UCSD-AML1 (cell line): ENCODE results near the gene NDUFS5.
"Not testable (repeated sequence)": the region's sequence is repeated elsewhere in the genome, so short reads cannot be mapped to it uniquely, and the experiment has no call there.

Source experiments
- DNase-seq: peaks from one replicate; lab custom pipeline; 2025; ENCODE audit not compliant: unreplicated experiment; lab: John Stamatoyannopoulos, UW

NDUFS5 gene

GRCh38 chr1:39026051-39026865, at the start of gene NDUFS5:
Gene NDUFS5, plus strand, starts transcription at chr1:39026350. Its CDS starts 2,375 bp downstream, at chr1:39028725.
- DNase-seq: peak; percentile 85

GRCh38 chr1:38977399-38978244, 48.5 kb upstream of the NDUFS5 start:
- DNase-seq: not testable (repeated sequence)

DNA sequence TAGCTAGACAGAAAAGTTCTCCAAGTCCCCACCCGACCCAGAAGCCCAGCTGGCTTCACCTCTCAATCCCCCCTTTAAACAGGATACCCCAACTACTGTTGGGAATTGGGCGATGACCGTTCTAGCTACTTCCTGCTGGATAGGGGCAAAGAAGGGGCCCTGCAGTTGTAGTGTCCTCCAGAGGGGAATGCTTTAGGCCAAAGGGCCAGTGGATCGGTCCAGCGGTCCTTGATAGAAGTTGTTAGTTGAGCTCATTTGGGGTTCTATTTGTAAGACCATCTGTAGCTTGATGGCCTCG, 48.0 kb upstream of the NDUFS5 start:
- DNase-seq: not testable (repeated sequence)

- DNase-seq: not testable (repeated sequence)
These were observed 46.8 kb upstream of the NDUFS5 start for GRCh38 chr1:38979380-38979779.

GRCh38 chr1:38989979-38990378, 36.2 kb upstream of the NDUFS5 start:
- DNase-seq: no peak

DNA sequence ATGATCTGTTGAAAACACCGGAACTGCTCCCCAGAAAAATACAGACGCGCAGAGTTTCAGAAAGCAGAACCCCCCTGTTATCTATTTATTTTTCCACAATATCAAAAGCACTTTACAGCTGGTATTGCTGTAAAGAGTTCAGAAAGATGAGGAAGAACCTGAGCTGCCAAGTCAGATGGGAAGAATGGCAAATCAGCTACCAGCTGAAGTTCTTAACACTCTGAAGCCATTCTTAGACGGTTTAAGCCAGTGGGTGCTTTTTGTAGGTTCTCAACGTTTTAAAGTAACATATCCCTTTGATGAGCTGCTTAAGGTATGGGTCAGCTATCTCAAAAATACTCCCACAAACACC, 35.8 kb upstream of the NDUFS5 start:
- DNase-seq: no peak

DNA sequence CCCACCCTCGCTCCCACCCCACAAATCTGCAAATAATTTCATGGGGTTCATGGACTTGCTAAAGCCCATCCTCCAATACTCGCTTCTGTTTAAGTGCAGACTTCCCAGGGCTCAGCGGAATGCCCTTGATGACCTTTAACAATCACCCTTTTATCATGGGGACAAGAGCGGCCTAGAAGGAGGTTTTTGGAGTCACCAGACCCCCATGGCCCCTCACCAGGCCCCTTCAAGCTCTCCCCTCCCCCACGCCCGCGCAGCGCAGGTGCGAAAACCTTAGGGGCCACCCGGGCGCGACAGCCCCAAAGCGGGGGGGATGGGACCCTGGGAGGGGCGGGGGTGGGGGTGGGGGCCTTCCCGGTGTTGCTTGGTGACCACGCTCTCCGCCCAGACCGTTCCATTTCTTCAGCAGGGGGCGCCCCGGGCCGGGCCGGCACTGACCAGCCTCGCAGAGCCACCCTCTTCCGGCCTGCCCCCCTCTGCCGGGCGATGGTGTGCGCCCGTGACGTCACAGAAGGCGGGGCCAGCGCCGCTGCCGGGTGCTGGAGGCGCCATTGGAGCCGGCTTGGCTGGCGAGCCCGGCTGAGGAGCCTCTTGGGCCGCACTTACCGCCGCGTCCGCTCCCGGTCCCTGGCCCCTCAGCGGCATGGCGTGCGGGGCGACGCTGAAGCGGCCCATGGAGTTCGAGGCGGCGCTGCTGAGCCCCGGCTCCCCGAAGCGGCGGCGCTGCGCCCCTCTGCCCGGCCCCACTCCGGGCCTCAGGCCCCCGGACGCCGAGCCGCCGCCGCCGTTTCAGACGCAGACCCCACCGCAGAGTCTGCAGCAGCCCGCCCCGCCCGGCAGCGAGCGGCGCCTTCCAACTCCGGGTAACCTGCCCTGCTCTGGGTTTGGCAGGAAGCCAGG, 35.2 kb upstream of the NDUFS5 start, which contains the start of gene AKIRIN1:
TSS of gene AKIRIN1 (plus strand) at position 539 of the 900 bp plus-strand sequence. CDS start at position 644, 105 bp downstream.
- DNase-seq: peak; percentile 98

- DNase-seq: peak; percentile 59
These were observed 34.3 kb upstream of the NDUFS5 start for GRCh38 chr1:38991638-38992411.

DNA sequence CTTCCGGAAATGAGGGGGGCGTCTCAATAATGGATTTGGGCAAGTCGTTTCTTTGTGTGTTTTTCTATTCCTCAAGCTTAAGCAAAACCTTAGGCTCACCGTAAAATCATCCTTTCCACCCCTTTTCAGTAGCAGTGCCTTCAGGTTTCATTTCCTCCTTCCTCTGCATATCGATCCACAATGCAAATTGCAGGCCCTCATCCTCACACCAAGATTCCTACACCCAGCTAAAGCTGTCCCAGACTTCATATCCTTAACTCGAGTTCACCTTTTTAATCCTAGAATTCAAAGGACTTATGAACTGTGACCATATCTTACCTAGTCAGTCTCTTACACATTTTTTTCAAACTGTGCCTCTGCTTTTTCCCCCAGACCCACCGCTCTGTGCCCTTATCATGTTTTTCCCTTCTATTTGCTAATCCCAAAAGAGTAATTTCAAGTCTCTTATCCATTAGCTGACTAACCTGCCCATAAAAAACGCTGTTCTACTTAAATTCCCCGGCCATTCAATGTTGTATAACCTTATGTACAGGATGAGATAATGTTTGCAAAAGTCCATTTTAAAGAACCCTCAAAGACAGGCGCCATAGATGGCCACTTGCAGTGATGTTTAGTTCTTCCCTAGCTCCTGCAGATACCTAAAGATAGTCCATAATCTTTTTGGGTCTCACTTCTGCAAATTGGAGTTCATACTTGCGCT, 33.6 kb upstream of the NDUFS5 start:
- DNase-seq: no peak

- DNase-seq: no peak
These were observed 32.0 kb upstream of the NDUFS5 start for GRCh38 chr1:38994196-38994595.

GRCh38 chr1:38997034-38997900, 28.9 kb upstream of the NDUFS5 start:
- no peak for DNase-seq

- DNase-seq: no peak
These were observed 28.3 kb upstream of the NDUFS5 start for GRCh38 chr1:38997901-38998190.

GRCh38 chr1:39001516-39002421, 24.4 kb upstream of the NDUFS5 start:
- no peak for DNase-seq

GRCh38 chr1:39003281-39003680, 22.9 kb upstream of the NDUFS5 start:
- no peak for DNase-seq

DNA sequence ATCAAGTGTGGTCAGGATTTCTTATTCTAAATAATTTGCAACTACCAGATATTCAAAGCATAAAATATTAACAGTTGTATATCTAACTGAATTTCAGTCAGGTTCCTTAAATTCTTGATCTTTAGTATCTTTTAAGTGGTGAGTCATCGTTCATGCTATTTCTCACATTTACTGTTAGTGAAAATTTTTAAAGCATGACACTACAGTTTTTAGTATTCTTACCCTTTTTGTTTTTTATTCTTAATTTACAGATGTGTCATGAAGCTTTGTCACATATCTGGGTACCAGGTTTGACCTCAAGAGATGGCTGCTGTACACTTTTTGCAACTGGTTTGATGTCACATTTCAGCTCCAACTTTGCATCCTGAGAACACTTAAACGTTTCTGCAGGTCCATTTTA, 22.4 kb upstream of the NDUFS5 start:
- DNase-seq: no peak

- no peak for DNase-seq
These were observed 19.9 kb upstream of the NDUFS5 start for GRCh38 chr1:39006287-39006686.

DNA sequence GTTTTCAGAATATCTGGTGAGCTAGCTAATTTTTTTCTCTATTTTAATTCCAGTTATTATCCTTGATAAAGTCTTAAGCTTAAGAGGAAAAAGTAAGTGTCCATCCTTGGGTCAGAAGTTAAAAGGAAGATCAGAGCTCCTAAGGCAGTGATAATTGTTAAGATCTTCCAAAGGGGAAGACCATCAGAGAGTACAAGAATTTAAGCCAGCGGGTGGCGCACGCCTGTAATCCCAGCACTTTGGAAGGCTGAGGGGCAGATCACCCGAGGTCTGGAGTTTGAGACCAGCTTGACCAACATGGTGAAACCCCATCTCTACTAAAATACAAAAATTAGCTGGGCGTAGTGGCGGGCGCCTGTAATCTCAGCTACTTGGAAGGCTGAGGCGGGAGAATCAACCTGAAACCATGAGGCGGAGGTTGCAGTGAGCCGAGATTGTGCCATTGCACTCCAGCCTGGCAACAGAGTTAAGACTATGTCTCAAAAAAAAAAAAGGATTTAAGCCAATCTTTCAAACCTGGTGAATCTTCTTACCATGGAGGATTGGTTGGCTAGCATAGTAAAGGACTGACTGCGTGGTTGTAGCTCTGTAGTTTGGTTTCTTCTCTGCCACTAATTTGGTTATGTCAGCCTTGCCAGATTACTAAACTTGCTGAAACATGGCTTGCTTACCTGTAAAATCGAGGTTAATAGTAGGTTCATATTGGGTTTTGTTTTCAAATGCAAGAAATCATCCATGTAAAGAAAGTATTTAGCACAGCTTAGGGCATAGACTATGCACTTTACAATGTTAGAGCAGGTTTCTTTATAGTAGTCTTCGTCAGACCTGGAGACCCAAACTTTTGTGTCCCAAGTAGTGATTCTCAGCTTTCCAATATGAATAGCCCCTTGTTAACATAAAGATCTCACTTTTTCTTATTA, 19.2 kb upstream of the NDUFS5 start:
- DNase-seq: no peak
